ENCODE measurements around the gene RBM17.

Gene RBM17

DNA sequence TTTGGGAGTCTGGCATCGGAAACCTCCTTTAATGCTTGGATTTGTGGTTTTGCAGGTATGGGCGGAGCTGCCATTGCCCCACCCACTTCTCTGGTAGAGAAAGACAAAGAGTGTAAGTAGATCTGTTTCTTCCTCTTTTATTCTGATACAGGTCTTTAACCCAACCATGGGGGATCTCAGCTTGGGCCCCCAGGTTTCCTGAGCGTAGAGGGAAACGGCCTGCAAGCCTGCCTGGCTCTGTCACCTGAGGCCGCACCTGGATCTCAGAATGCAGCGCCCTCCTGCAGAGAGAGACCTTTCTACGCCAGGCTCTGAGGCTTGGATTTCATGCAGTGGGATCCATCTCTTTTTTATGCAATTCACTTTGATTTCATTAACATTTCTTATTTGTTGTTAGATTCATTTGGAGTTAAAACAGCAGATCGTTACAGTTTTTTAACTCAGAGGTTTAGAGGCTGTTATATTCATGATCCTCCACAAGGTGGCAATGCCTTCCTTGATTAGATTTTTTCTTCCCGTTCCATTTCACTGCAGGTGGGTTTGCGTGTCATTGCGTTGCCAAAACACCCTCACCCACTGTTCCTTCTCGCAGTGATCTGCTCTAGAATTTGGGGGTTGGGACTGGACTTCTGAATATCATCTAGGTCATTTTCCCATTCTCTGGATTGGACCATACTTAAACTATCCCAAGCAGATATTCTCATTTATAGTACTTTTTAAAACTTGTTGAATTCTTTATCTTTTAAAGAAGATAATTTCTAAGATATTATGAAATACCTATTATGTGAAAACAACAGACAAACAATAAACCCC is 20.0 kb downstream of the RBM17 start:
- H3K18ac ChIP-seq (ENCODE audit: low read length) = no peak overlapping the region
- WGBS, 2 donors (ENCODE audit: extremely low coverage in 2 of 2, insufficient read length in 2 of 2, insufficient replicate concordance in 1 of 2) = no CpG with 5 or more reads among the region's 12 CpGs
- no peak overlapping the region for H2BK120ac ChIP-seq (ENCODE audit: low read depth, low read length)
- H3K9ac ChIP-seq (ENCODE audit: low read depth, low read length, poor library complexity) = no peak overlapping the region
- H2AK5ac ChIP-seq (ENCODE audit: low read depth, low read length) = no peak overlapping the region
- no peak overlapping the region for H3K27ac ChIP-seq (replicated peaks; ENCODE audit: low read length)
- no peak for DNase-seq (ENCODE audit: low spot score)
- no peaks in the 10 kb centered on the region for H3K4me1 ChIP-seq (ENCODE audit: control insufficient read depth in 2 of 2, insufficient read depth in 1 of 2, low read depth in 1 of 2, low read length in 2 of 2)
- H2BK12ac ChIP-seq (ENCODE audit: low read length) = no peak overlapping the region
- no peak overlapping the region for H2BK5ac ChIP-seq (ENCODE audit: low read length)
- no peak overlapping the region for H4K91ac ChIP-seq (ENCODE audit: low read depth, low read length, poor library complexity)
- no peak overlapping the region for H3K4me3 ChIP-seq (ENCODE audit: low read length in 2 of 2)
- peaks cover 3% of the 10 kb centered on the region for H3K79me1 ChIP-seq (ENCODE audit: low read depth, low read length)
- no peak overlapping the region for H3K14ac ChIP-seq (ENCODE audit: low read length)
- no peaks in the 10 kb centered on the region for H3K27me3 ChIP-seq (ENCODE audit: control insufficient read depth in 3 of 3, insufficient read depth in 3 of 3, low read depth in 1 of 3, low read length in 3 of 3)
- no peaks in the 10 kb centered on the region for H3K9me3 ChIP-seq (replicated peaks in 1 of 2; ENCODE audit: control insufficient read depth in 2 of 2, insufficient read depth in 1 of 2, low read depth in 1 of 2, low read length in 2 of 2)
- H3K36me3 ChIP-seq (replicated peaks in 1 of 2; ENCODE audit: control insufficient read depth in 2 of 2, insufficient read depth in 2 of 2, low read length in 2 of 2) = peaks cover 36 to 98% of the 10 kb centered on the region in 2 donors
- H3K4me2 ChIP-seq (ENCODE audit: insufficient read depth, low read length, poor library complexity, severe bottlenecking) = no peak overlapping the region
- no peak overlapping the region for H3K4ac ChIP-seq (ENCODE audit: low read length)
- no peak overlapping the region for H4K8ac ChIP-seq (ENCODE audit: low read depth, low read length)
- H2BK15ac ChIP-seq (ENCODE audit: low read length) = no peak overlapping the region
- no peak overlapping the region for H2AFZ ChIP-seq (ENCODE audit: low read length)
- H3K23ac ChIP-seq (ENCODE audit: low read depth, low read length, poor library complexity) = no peak overlapping the region

DNA sequence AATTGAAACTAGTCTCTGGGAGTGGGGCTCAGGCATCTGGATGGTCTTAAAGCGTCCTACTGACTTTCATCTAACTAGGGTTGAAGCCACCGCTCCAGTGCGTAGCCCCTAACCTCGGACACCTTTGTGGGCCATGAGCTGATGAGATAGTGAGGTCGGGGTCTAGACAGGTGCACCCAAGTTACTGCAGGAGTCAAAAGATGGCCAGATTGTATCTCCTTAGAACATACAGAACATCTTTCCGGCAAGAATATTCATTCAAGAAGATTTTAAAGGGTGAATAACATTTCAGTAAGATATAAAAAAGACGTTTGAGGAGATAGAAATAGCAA is 20.6 kb downstream of the RBM17 start:
- Histone ChIP-seq H3K9me3 (replicated peaks in 1 of 2; ENCODE audit: control insufficient read depth in 2 of 2, insufficient read depth in 1 of 2, low read depth in 1 of 2, low read length in 2 of 2) (no peaks in the 10 kb centered on the region), H3K79me1 (ENCODE audit: low read depth, low read length) (peaks cover 3% of the 10 kb centered on the region), H3K36me3 (replicated peaks in 1 of 2; ENCODE audit: control insufficient read depth in 2 of 2, insufficient read depth in 2 of 2, low read length in 2 of 2) (peaks cover 38 to 98% of the 10 kb centered on the region in 2 donors)

DNA sequence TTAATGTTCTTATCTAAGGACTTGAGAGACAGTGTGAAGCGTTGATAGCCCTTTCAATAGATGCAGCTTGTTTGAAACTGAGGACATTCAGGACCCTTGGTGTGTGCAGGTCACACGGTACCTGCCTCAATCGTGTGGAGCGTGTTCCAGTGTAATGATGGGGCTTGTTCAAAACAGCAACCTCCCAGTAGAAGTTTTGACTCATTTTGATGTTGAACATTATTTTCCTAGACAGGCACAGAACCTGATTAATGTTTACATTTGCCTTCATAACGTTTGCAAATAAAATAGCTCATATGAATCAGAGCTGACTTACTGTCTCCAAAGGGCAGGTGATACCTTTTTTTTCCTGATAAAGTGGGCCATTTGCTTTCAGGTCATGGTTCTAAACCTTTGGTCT is 21.3 kb downstream of the RBM17 start:
- no peaks in the 10 kb centered on the region for H3K27me3 ChIP-seq (ENCODE audit: control insufficient read depth in 3 of 3, insufficient read depth in 3 of 3, low read depth in 1 of 3, low read length in 3 of 3)
- no peak overlapping the region for H2AK5ac ChIP-seq (ENCODE audit: low read depth, low read length)
- H2BK12ac ChIP-seq (ENCODE audit: low read length) = no peak overlapping the region
- H2AFZ ChIP-seq (ENCODE audit: low read length) = no peak overlapping the region
- no peak overlapping the region for H2BK15ac ChIP-seq (ENCODE audit: low read length)
- no peak overlapping the region for H3K27ac ChIP-seq (replicated peaks; ENCODE audit: low read length)
- H4K91ac ChIP-seq (ENCODE audit: low read depth, low read length, poor library complexity) = no peak overlapping the region
- H2BK120ac ChIP-seq (ENCODE audit: low read depth, low read length) = no peak overlapping the region
- no peak overlapping the region for H3K23ac ChIP-seq (ENCODE audit: low read depth, low read length, poor library complexity)
- no peak overlapping the region for H3K18ac ChIP-seq (ENCODE audit: low read length)
- H3K9me3 ChIP-seq (replicated peaks in 1 of 2; ENCODE audit: control insufficient read depth in 2 of 2, insufficient read depth in 1 of 2, low read depth in 1 of 2, low read length in 2 of 2) = no peaks in the 10 kb centered on the region
- DNase-seq (ENCODE audit: low spot score) = no peak
- H4K8ac ChIP-seq (ENCODE audit: low read depth, low read length) = no peak overlapping the region
- H3K4me1 ChIP-seq (ENCODE audit: control insufficient read depth in 2 of 2, insufficient read depth in 1 of 2, low read depth in 1 of 2, low read length in 2 of 2) = no peaks in the 10 kb centered on the region
- no peak overlapping the region for H2BK5ac ChIP-seq (ENCODE audit: low read length)
- no peak overlapping the region for H3K4me2 ChIP-seq (ENCODE audit: insufficient read depth, low read length, poor library complexity, severe bottlenecking)
- no peak overlapping the region for H3K4me3 ChIP-seq (ENCODE audit: low read length in 2 of 2)
- H3K4ac ChIP-seq (ENCODE audit: low read length) = no peak overlapping the region
- peaks cover 3% of the 10 kb centered on the region for H3K79me1 ChIP-seq (ENCODE audit: low read depth, low read length)
- no peak overlapping the region for H3K14ac ChIP-seq (ENCODE audit: low read length)
- whole genome bisulfite sequencing, 2 donors (ENCODE audit: extremely low coverage in 2 of 2, insufficient read length in 2 of 2, insufficient replicate concordance in 1 of 2) = no CpG with 5 or more reads among the region's 5 CpGs
- H3K9ac ChIP-seq (ENCODE audit: low read depth, low read length, poor library complexity) = no peak overlapping the region
- H3K36me3 ChIP-seq (replicated peaks in 1 of 2; ENCODE audit: control insufficient read depth in 2 of 2, insufficient read depth in 2 of 2, low read length in 2 of 2) = peaks cover 42 to 98% of the 10 kb centered on the region in 2 donors

More for the DNA sequence above, 20.6 kb downstream of the RBM17 start:
- no peak overlapping the region for H3K27ac ChIP-seq (replicated peaks; ENCODE audit: low read length)
- 100% methylated on average over 1 of the region's 7 CpGs; no CpG with 5 or more reads in 1 of the 2 donors for WGBS, 2 donors (ENCODE audit: extremely low coverage in 2 of 2, insufficient read length in 2 of 2, insufficient replicate concordance in 1 of 2)
- H3K4me2 ChIP-seq (ENCODE audit: insufficient read depth, low read length, poor library complexity, severe bottlenecking) = no peak overlapping the region
- DNase-seq (ENCODE audit: low spot score) = no peak
- H3K14ac ChIP-seq (ENCODE audit: low read length) = no peak overlapping the region
- H2BK5ac ChIP-seq (ENCODE audit: low read length) = no peak overlapping the region
- H3K18ac ChIP-seq (ENCODE audit: low read length) = no peak overlapping the region
- H2BK15ac ChIP-seq (ENCODE audit: low read length) = no peak overlapping the region
- no peaks in the 10 kb centered on the region for H3K4me1 ChIP-seq (ENCODE audit: control insufficient read depth in 2 of 2, insufficient read depth in 1 of 2, low read depth in 1 of 2, low read length in 2 of 2)
- H3K4ac ChIP-seq (ENCODE audit: low read length) = no peak overlapping the region
- no peaks in the 10 kb centered on the region for H3K27me3 ChIP-seq (ENCODE audit: control insufficient read depth in 3 of 3, insufficient read depth in 3 of 3, low read depth in 1 of 3, low read length in 3 of 3)
- no peak overlapping the region for H2AK5ac ChIP-seq (ENCODE audit: low read depth, low read length)
- no peak overlapping the region for H4K91ac ChIP-seq (ENCODE audit: low read depth, low read length, poor library complexity)
- H3K23ac ChIP-seq (ENCODE audit: low read depth, low read length, poor library complexity) = no peak overlapping the region
- H3K4me3 ChIP-seq (ENCODE audit: low read length in 2 of 2) = no peak overlapping the region
- H2BK120ac ChIP-seq (ENCODE audit: low read depth, low read length) = no peak overlapping the region
- no peak overlapping the region for H2AFZ ChIP-seq (ENCODE audit: low read length)
- H4K8ac ChIP-seq (ENCODE audit: low read depth, low read length) = no peak overlapping the region
- H2BK12ac ChIP-seq (ENCODE audit: low read length) = no peak overlapping the region
- no peak overlapping the region for H3K9ac ChIP-seq (ENCODE audit: low read depth, low read length, poor library complexity)

DNA sequence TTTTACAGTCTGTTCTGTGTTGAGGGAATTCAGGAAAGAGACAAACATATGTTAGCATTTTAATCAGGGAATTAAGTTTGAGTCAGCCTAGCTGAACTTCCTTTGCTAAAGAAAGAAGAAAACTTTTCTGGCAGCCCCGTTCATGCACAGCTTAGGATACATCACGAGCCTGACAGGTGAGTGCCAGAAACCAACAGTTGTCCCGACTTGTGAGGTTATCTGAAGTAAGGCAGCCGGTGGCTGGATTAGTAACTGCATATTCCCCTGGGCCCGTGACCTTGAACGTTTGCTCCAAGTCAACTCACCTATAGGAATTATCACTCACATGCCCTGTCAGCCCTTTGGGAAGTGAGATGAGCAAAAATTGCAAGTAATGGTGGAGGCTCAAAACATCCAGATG is 24.1 kb downstream of the RBM17 start:
- no CpG with 5 or more reads among the region's 6 CpGs for WGBS, 2 donors (ENCODE audit: extremely low coverage in 2 of 2, insufficient read length in 2 of 2, insufficient replicate concordance in 1 of 2)

More for the DNA sequence above, 24.1 kb downstream of the RBM17 start:
- H4K8ac ChIP-seq (ENCODE audit: low read depth, low read length) = no peak overlapping the region
- no peaks in the 10 kb centered on the region for H3K9me3 ChIP-seq (replicated peaks in 1 of 2; ENCODE audit: control insufficient read depth in 2 of 2, insufficient read depth in 1 of 2, low read depth in 1 of 2, low read length in 2 of 2)
- no peak overlapping the region for H3K4ac ChIP-seq (ENCODE audit: low read length)
- no peak overlapping the region for H3K14ac ChIP-seq (ENCODE audit: low read length)
- no peak overlapping the region for H3K4me2 ChIP-seq (ENCODE audit: insufficient read depth, low read length, poor library complexity, severe bottlenecking)
- H2BK12ac ChIP-seq (ENCODE audit: low read length) = no peak overlapping the region
- peaks cover 3% of the 10 kb centered on the region for H3K79me1 ChIP-seq (ENCODE audit: low read depth, low read length)
- no peak overlapping the region for H2AK5ac ChIP-seq (ENCODE audit: low read depth, low read length)
- H4K91ac ChIP-seq (ENCODE audit: low read depth, low read length, poor library complexity) = no peak overlapping the region
- no peak overlapping the region for H3K4me3 ChIP-seq (ENCODE audit: low read length in 2 of 2)
- no peak overlapping the region for H2AFZ ChIP-seq (ENCODE audit: low read length)
- H2BK120ac ChIP-seq (ENCODE audit: low read depth, low read length) = no peak overlapping the region
- H3K23ac ChIP-seq (ENCODE audit: low read depth, low read length, poor library complexity) = no peak overlapping the region
- H3K18ac ChIP-seq (ENCODE audit: low read length) = no peak overlapping the region
- no peak overlapping the region for H2BK15ac ChIP-seq (ENCODE audit: low read length)
- H3K9ac ChIP-seq (ENCODE audit: low read depth, low read length, poor library complexity) = no peak overlapping the region
- no peaks in the 10 kb centered on the region for H3K27me3 ChIP-seq (ENCODE audit: control insufficient read depth in 3 of 3, insufficient read depth in 3 of 3, low read depth in 1 of 3, low read length in 3 of 3)
- no peak overlapping the region for H2BK5ac ChIP-seq (ENCODE audit: low read length)
- no peaks in the 10 kb centered on the region for H3K4me1 ChIP-seq (ENCODE audit: control insufficient read depth in 2 of 2, insufficient read depth in 1 of 2, low read depth in 1 of 2, low read length in 2 of 2)
- no peak overlapping the region for H3K27ac ChIP-seq (replicated peaks; ENCODE audit: low read length)
- DNase-seq (ENCODE audit: low spot score) = no peak
- H3K36me3 ChIP-seq (replicated peaks in 1 of 2; ENCODE audit: control insufficient read depth in 2 of 2, insufficient read depth in 2 of 2, low read length in 2 of 2) = peaks cover 42 to 93% of the 10 kb centered on the region in 2 donors

All from neuronal stem cell (in vitro differentiated cells).